Fibroblast of villous mesenchyme (primary cell): ENCODE data around the gene HDDC3. TPM values are rescaled to one million over a fixed set of nuclear protein-coding genes. Genes with fewer than 3 reads are reported as not detected.

ENCODE experiments used
- DNase-seq: peaks from one replicate; pipeline ENCODE4 v3.0.0-alpha.2; 2010; ENCODE audit warnings: low read depth
- H3K4me3 ChIP-seq: 2 replicates; pipeline ENCODE4 v1.5.1; 2011; ENCODE audit warnings: low read depth, mild to moderate bottlenecking, low read length
- total RNA-seq: library from RNA; depleted of rRNA; stranded (reverse); fragments of >200 nt; gene quantifications from 2 replicates; pipeline ENCODE4 v1.2.3, GENCODE V29; 2012
- TF ChIP-seq, protein P1 (sequence below): IDR thresholded peaks from 2 replicates; pipeline ENCODE4 v1.5.1; 2012; ENCODE audit warnings: low read depth, mild to moderate bottlenecking, low read length; ENCODE audit not compliant: insufficient read depth

The HDDC3 gene
- total RNA-seq, 1 donor: 9.5 TPM

DNA sequence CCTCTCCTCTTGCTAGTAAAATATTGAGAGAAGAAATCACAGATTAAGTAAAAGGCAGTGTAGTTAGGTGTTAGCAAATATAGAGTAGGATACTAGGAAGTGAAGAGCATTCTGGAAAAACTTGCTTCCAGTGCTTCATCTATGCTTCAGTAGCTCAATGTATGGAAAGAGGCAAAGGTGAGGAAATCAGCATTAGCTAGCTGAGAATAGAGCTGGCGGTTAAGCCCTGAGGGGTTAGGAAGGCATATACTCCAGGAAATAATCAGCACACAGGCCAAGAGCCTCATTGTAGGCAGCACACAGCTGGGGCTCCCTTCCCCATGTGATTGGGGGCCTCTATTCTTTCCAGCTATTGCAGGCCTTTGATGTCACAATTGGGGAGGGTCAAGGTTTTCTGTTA, 36.1 kb upstream of the HDDC3 start:
- TF ChIP-seq, protein P1, sequence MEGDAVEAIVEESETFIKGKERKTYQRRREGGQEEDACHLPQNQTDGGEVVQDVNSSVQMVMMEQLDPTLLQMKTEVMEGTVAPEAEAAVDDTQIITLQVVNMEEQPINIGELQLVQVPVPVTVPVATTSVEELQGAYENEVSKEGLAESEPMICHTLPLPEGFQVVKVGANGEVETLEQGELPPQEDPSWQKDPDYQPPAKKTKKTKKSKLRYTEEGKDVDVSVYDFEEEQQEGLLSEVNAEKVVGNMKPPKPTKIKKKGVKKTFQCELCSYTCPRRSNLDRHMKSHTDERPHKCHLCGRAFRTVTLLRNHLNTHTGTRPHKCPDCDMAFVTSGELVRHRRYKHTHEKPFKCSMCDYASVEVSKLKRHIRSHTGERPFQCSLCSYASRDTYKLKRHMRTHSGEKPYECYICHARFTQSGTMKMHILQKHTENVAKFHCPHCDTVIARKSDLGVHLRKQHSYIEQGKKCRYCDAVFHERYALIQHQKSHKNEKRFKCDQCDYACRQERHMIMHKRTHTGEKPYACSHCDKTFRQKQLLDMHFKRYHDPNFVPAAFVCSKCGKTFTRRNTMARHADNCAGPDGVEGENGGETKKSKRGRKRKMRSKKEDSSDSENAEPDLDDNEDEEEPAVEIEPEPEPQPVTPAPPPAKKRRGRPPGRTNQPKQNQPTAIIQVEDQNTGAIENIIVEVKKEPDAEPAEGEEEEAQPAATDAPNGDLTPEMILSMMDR: no peak

DNA sequence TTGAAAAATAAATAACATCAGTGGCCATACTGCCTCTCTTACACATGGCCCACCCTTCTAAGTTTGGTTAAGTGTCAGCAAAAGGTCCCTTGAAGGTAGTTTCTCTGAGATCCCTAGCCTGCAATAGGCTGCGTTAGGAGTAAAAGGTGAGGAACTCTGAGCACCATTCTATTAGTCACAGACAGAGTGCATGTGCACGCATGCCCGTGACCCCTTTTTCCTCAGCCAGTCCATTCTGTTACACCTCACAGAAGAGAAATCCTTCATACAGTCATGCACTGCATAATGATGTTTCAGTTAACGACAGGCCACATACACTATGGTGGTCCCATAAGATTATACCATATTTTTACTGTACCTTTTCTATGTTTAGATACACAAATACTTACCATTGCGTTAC, 34.9 kb upstream of the HDDC3 start:
- H3K4me3 ChIP-seq: no peak overlapping the region
- TF ChIP-seq, protein P1: no peak
- DNase-seq: no peak

More for the DNA sequence above, 36.1 kb upstream of the HDDC3 start:
- DNase-seq: no peak
- no peak overlapping the region for H3K4me3 ChIP-seq

DNA sequence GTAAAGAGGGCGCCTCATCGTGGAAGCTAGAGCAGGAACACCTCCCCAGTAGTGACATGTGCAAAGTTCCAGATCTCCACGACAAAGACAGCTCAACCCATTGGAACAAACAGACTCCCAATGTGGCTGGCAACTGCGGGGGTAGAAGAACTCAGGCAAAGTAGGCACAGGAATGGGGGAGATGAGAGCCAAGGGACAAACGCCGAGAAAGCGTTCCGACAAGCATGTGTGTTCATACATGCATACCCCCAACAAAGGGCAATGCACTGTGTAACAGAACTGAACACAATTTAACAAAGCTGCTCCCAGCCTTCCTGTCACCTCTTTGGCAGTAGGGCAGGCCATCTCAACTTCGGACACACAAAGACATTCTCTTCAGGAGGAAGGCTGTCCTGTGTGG, 33.9 kb upstream of the HDDC3 start:
- H3K4me3 ChIP-seq: no peak overlapping the region
- DNase-seq: no peak
- TF ChIP-seq, protein P1: no peak

DNA sequence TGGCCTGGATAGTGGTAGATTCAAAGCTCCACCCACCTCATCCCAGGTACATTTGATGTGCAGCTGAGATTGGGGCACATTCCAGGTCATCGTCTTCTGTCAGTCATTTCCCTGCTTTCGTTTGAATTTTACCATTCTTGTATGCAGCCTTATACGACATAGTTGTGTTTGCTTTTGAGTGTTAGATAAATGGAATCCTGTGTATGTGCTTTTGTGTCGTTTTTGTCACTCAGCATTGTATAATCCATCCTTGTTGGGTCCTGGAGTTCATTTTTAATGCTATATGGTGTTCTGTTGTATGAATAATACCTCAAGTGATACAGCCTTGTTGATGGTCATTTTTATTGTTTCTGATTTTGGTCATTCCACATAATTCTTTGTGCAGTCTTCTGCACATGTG, 29.7 kb upstream of the HDDC3 start:
- H3K4me3 ChIP-seq: no peak overlapping the region
- DNase-seq: no peak

DNA sequence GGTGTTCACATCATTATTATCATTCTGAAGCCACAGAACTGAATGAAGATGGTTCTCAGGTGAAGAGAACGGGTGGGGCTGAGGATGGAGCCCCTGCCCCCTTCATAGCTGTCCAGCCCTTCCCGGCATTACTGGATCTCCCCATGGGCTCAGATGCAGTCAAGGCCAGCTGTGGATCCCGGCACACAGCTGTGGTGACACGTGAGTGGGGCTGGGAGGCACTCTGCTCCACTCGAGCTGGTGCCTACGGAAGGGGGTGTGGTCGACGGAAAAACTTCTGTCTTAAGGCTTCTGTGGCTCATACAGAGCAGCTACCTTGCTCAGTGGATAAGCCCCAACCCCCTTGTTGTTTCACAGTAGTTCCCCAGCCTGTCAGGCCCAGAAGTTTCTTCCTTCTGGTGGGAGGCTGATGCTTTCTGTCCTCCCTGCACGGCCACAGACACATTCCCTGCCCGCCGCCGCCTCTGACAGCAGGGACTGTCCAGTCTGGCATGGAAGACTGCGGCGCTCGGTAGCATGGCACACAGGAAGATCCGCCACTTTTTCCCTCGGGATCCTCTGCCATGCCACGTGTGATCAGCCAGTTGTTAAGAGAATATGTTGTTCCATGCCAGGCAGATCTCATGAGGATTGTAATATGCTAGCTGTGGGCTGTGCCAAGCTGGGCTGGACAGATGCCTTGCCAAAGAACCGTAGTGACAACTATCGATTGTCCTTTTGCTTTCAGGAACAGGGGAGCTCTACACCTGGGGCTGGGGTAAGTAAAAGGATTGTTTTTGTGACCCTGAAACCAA, 28.1 kb upstream of the HDDC3 start:
- no peak for DNase-seq
- TF ChIP-seq, protein P1: no peak
- H3K4me3 ChIP-seq: no peak overlapping the region

More for the DNA sequence above, 29.7 kb upstream of the HDDC3 start:
- TF ChIP-seq, protein P1: no peak

DNA sequence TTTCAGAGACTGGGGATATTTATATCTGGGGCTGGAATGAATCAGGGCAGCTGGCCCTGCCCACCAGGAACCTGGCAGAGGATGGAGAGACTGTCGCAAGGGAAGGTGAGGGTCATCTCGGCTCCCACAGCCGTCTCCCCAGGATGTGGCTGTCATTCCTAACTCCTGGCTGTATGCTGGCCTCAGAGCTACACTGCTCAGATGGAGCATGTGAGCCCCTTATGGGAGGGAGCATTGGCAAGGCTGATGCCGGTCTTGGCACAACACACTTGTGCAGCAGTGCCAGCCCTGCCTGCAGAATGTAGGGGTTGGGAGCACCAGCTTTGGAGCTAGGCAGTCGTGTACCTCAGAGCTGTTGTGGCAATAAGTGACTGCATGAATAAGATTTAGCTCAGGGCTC, 27.5 kb upstream of the HDDC3 start:
- DNase-seq: no peak
- TF ChIP-seq, protein P1: no peak
- H3K4me3 ChIP-seq: no peak overlapping the region
